Mesenchymal stem cell (in vitro differentiated cells and primary cell): ENCODE measurements around the gene TMEM204.

Experiments
- DNase-seq: peaks from one replicate; pipeline ENCODE4 v3.0.0-alpha.2; 2013
- H2AFZ ChIP-seq: one replicate; pipeline ENCODE4 v1.6.1; 2013; ENCODE audit warnings: low read depth, mild to moderate bottlenecking, control low read depth, inconsistent platforms, low read length, moderate library complexity
- H2AK5ac ChIP-seq: 2 replicates; pipeline ENCODE4 v1.6.1; 2013; ENCODE audit warnings: low read length, moderate library complexity, mild to moderate bottlenecking, inconsistent platforms; ENCODE audit not compliant: severe bottlenecking
- H2BK120ac ChIP-seq: one replicate; pipeline ENCODE4 v1.6.1; 2013; ENCODE audit warnings: low read depth, mild to moderate bottlenecking, inconsistent platforms, low read length, moderate library complexity
- H2BK12ac ChIP-seq, 2 experiments: one replicate each; pipeline ENCODE4 v1.6.1; 2013; ENCODE audit warnings: inconsistent platforms in 2 of 2, low read length in 2 of 2, mild to moderate bottlenecking in 2 of 2, moderate library complexity in 2 of 2, control low read depth in 1 of 2
- H2BK15ac ChIP-seq: one replicate; pipeline ENCODE4 v1.6.1; 2013; ENCODE audit warnings: mild to moderate bottlenecking, low read depth, inconsistent platforms; ENCODE audit not compliant: poor library complexity, severe bottlenecking
- H2BK5ac ChIP-seq: 2 replicates; pipeline ENCODE4 v1.6.1; 2013; ENCODE audit warnings: low read depth, mild to moderate bottlenecking, low read length, control low read depth, inconsistent platforms; ENCODE audit not compliant: poor library complexity, severe bottlenecking
- H3K14ac ChIP-seq, 2 experiments: one replicate each; pipeline ENCODE4 v1.6.1; 2013; ENCODE audit warnings: inconsistent platforms in 2 of 2, low read length in 2 of 2, control low read depth in 1 of 2, mild to moderate bottlenecking in 1 of 2, moderate library complexity in 1 of 2
- H3K18ac ChIP-seq, 2 experiments: one replicate each; pipeline ENCODE4 v1.6.1; 2013; ENCODE audit warnings: inconsistent platforms in 2 of 2, low read length in 2 of 2, control low read depth in 1 of 2, low read depth in 1 of 2, mild to moderate bottlenecking in 1 of 2
- H3K23ac ChIP-seq, 2 experiments: one replicate each; pipeline ENCODE4 v1.6.1; 2013; ENCODE audit warnings: inconsistent platforms in 2 of 2, low read length in 2 of 2, mild to moderate bottlenecking in 2 of 2, moderate library complexity in 2 of 2, control low read depth in 1 of 2
- H3K27ac ChIP-seq: 2 replicates; pipeline ENCODE4 v1.5.1; 2013; ENCODE audit warnings: mild to moderate bottlenecking, moderate library complexity, low read length, control low read depth, inconsistent platforms; ENCODE audit not compliant: poor library complexity, severe bottlenecking
- H3K27me3 ChIP-seq, 2 experiments: 2 replicates each; pipeline versions ENCODE4 v1.6.1 to v1.7.0; 2013; ENCODE audit warnings: low read length in 2 of 2, mild to moderate bottlenecking in 2 of 2, moderate library complexity in 2 of 2, control low read depth in 1 of 2, inconsistent platforms in 1 of 2; ENCODE audit not compliant: control insufficient read depth in 1 of 2, insufficient read depth in 1 of 2
- H3K36me3 ChIP-seq, 2 experiments: 2 replicates each; pipeline versions ENCODE4 v1.6.1 to v1.7.0; 2013; ENCODE audit warnings: low read length in 2 of 2, control low read depth in 1 of 2, inconsistent platforms in 1 of 2, low read depth in 1 of 2, mild to moderate bottlenecking in 1 of 2; ENCODE audit not compliant: insufficient read depth in 2 of 2, control insufficient read depth in 1 of 2
- H3K4ac ChIP-seq, 2 experiments: one replicate each; pipeline ENCODE4 v1.6.1; 2013; ENCODE audit warnings: inconsistent platforms in 2 of 2, low read length in 2 of 2, mild to moderate bottlenecking in 2 of 2, moderate library complexity in 2 of 2, control low read depth in 1 of 2, low read depth in 1 of 2
- H3K4me1 ChIP-seq: 2 replicates; pipeline ENCODE4 v1.6.1; 2013; ENCODE audit warnings: low read depth, low read length, control low read depth; ENCODE audit not compliant: control insufficient read depth, insufficient read depth
- H3K4me2 ChIP-seq: 2 replicates; pipeline ENCODE4 v1.6.1; 2013; ENCODE audit warnings: low read length, mild to moderate bottlenecking, inconsistent platforms; ENCODE audit not compliant: poor library complexity, severe bottlenecking
- H3K4me3 ChIP-seq, 2 experiments: 2 replicates each; pipeline versions ENCODE4 v1.5.1 to v1.7.0; 2013; ENCODE audit warnings: low read length in 2 of 2, mild to moderate bottlenecking in 2 of 2, control low read depth in 1 of 2, low read depth in 1 of 2; ENCODE audit not compliant: insufficient read depth in 1 of 2
- H3K79me1 ChIP-seq: replicated peaks from 2 replicates; pipeline ENCODE4 v1.6.1; 2013; ENCODE audit warnings: mild to moderate bottlenecking, control low read depth, low read length, inconsistent platforms; ENCODE audit not compliant: poor library complexity, severe bottlenecking
- H3K9ac ChIP-seq: 2 replicates; pipeline ENCODE4 v1.7.0; 2013; ENCODE audit warnings: mild to moderate bottlenecking, low read length, moderate library complexity
- H3K9me3 ChIP-seq: 2 replicates; pipeline ENCODE4 v1.7.0; 2013; ENCODE audit warnings: mild to moderate bottlenecking, low read length; ENCODE audit not compliant: control insufficient read depth
- H4K8ac ChIP-seq: one replicate; pipeline ENCODE4 v1.6.1; 2013; ENCODE audit warnings: inconsistent platforms, mild to moderate bottlenecking, low read length, moderate library complexity
- H4K91ac ChIP-seq: one replicate; pipeline ENCODE4 v1.6.1; 2013; ENCODE audit warnings: mild to moderate bottlenecking, low read length, inconsistent platforms
- WGBS: methylation state at CpG from one replicate; pipeline ENCODE4 v1.1.7; 2013; ENCODE audit warnings: mixed read lengths; 5-methylcytosine and 5-hydroxymethylcytosine counted together

TMEM204 gene

GRCh38 chr16:1550069-1550468 is 16.6 kb downstream of the TMEM204 start:
- no peak for DNase-seq
- Histone ChIP-seq H3K9me3 (no peaks in the 10 kb centered on the region), H3K4me1 (peaks cover 15% of the 10 kb centered on the region), H3K79me1 (peaks cover 7% of the 10 kb centered on the region), H2BK12ac (no peak overlapping the region), H2BK120ac (no peak overlapping the region), H3K23ac (no peak overlapping the region), H3K9ac (no peak overlapping the region), H3K4me2 (no peak overlapping the region), H2AFZ (no peak overlapping the region), H3K4me3 (no peak overlapping the region), H3K14ac (no peak overlapping the region), H3K18ac (no peak overlapping the region), H2BK5ac (no peak overlapping the region), H3K27ac (no peak overlapping the region), H4K91ac (no peak overlapping the region), H2AK5ac (no peak overlapping the region), H2BK15ac (no peak overlapping the region), H3K4ac (no peak overlapping the region), H3K27me3 (no peaks in the 10 kb centered on the region), H4K8ac (no peak overlapping the region), H3K36me3 (peaks cover 44 to 73% of the 10 kb centered on the region in 2 experiments)
- 77% methylated on average over 6 of the region's 8 CpGs for WGBS

- Histone ChIP-seq H3K27ac (no peak overlapping the region), H2BK120ac (no peak overlapping the region), H3K4me3 (no peak overlapping the region), H3K79me1 (peaks cover 7% of the 10 kb centered on the region), H3K27me3 (no peaks in the 10 kb centered on the region), H3K23ac (no peak overlapping the region), H3K18ac (no peak overlapping the region), H3K4ac (no peak overlapping the region), H3K9me3 (no peaks in the 10 kb centered on the region), H2BK12ac (no peak overlapping the region), H2BK5ac (no peak overlapping the region), H2AK5ac (no peak overlapping the region), H3K9ac (no peak overlapping the region), H3K4me1 (peaks cover 15% of the 10 kb centered on the region), H3K36me3 (peaks cover 50 to 70% of the 10 kb centered on the region in 2 experiments), H3K4me2 (no peak overlapping the region), H4K8ac (no peak overlapping the region), H2AFZ (no peak overlapping the region), H4K91ac (no peak overlapping the region), H2BK15ac (no peak overlapping the region), H3K14ac (no peak overlapping the region)
- WGBS = 97% methylated on average over 15 of the region's 15 CpGs
- no peak for DNase-seq
Measured at GRCh38 chr16:1550696-1551095, 17.2 kb downstream of the TMEM204 start.

- WGBS = 95% methylated on average over 12 of the region's 12 CpGs
- no peak overlapping the region for H3K4me2 ChIP-seq
- H2BK15ac ChIP-seq = no peak overlapping the region
- no peak overlapping the region for H3K14ac ChIP-seq
- no peak overlapping the region for H3K18ac ChIP-seq
- no peak overlapping the region for H2BK5ac ChIP-seq
- H4K91ac ChIP-seq = no peak overlapping the region
- H3K4ac ChIP-seq = no peak overlapping the region
- peaks cover 6% of the 10 kb centered on the region for H3K79me1 ChIP-seq
- H2BK120ac ChIP-seq = no peak overlapping the region
- no peak overlapping the region for H3K27ac ChIP-seq
- no peak overlapping the region for H4K8ac ChIP-seq
- no peak overlapping the region for H2AFZ ChIP-seq
- peaks cover 49 to 67% of the 10 kb centered on the region in 2 experiments for H3K36me3 ChIP-seq
- H3K9ac ChIP-seq = no peak overlapping the region
- H2BK12ac ChIP-seq = no peak overlapping the region
- H3K4me3 ChIP-seq = no peak overlapping the region
- H2AK5ac ChIP-seq = no peak overlapping the region
- peaks cover 13% of the 10 kb centered on the region for H3K4me1 ChIP-seq
- DNase-seq = no peak
- no peak overlapping the region for H3K23ac ChIP-seq
- H3K9me3 ChIP-seq = no peaks in the 10 kb centered on the region
- H3K27me3 ChIP-seq = no peaks in the 10 kb centered on the region
Measured at GRCh38 chr16:1551166-1551565, 17.7 kb downstream of the TMEM204 start.

- 95% methylated on average over 15 of the region's 15 CpGs for WGBS
Measured at GRCh38 chr16:1552129-1552528, 18.7 kb downstream of the TMEM204 start.

More at GRCh38 chr16:1552129-1552528, 18.7 kb downstream of the TMEM204 start:
- no peak overlapping the region for H3K4me3 ChIP-seq
- no peak overlapping the region for H2BK15ac ChIP-seq
- no peak overlapping the region for H3K27ac ChIP-seq
- H3K14ac ChIP-seq = no peak overlapping the region
- no peak overlapping the region for H4K8ac ChIP-seq
- no peak overlapping the region for H2BK120ac ChIP-seq
- no peak for DNase-seq
- H3K27me3 ChIP-seq = no peaks in the 10 kb centered on the region
- H3K36me3 ChIP-seq = peaks cover 53 to 67% of the 10 kb centered on the region in 2 experiments
- H2AFZ ChIP-seq = no peak overlapping the region
- H3K9ac ChIP-seq = no peak overlapping the region
- no peak overlapping the region for H2BK12ac ChIP-seq
- H3K4me1 ChIP-seq = peaks cover 10% of the 10 kb centered on the region
- H2AK5ac ChIP-seq = no peak overlapping the region
- no peak overlapping the region for H2BK5ac ChIP-seq
- H3K79me1 ChIP-seq = peaks cover 5% of the 10 kb centered on the region
- H3K23ac ChIP-seq = no peak overlapping the region
- H3K18ac ChIP-seq = no peak overlapping the region
- H3K4ac ChIP-seq = no peak overlapping the region
- no peak overlapping the region for H4K91ac ChIP-seq
- no peak overlapping the region for H3K4me2 ChIP-seq
- no peaks in the 10 kb centered on the region for H3K9me3 ChIP-seq
